Activated CD4-positive, CD25-positive, alpha-beta regulatory T cell treated with anti-CD3 and anti-CD28 coated beads, Interleukin-2, amount 50 U/mL, for 16 hours (primary cell): ENCODE results near the gene FHIP1A.
A peak's percentile ranks its signal among the peaks of the same experiment; 100 is the strongest.
"Not testable (repeated sequence)": the region's sequence is repeated elsewhere in the genome, so short reads cannot be mapped to it uniquely, and the experiment has no call there.

Experiments
- DNase-seq: peaks from one replicate; pipeline ENCODE4 v3.0.0-alpha.2; 2020; ENCODE audit warnings: low read depth, low spot score

The FHIP1A gene

GRCh38 chr4:151408630-151409469 lies at the start of gene FHIP1A:
Gene FHIP1A (plus strand): TSS chr4:151409176. CDS start chr4:151566260, 157,084 bp downstream.
- peak; percentile 47 for DNase-seq

GRCh38 chr4:151359576-151359975 lies 49.4 kb upstream of the FHIP1A start:
- DNase-seq: no peak

GRCh38 chr4:151361126-151361525 lies 47.9 kb upstream of the FHIP1A start:
- no peak for DNase-seq

- DNase-seq: no peak
Measured at GRCh38 chr4:151361966-151362365, 47.0 kb upstream of the FHIP1A start.

GRCh38 chr4:151362404-151363164 lies 46.4 kb upstream of the FHIP1A start:
- DNase-seq: peak; percentile 39

- no peak for DNase-seq
Measured at GRCh38 chr4:151376540-151376939, 32.4 kb upstream of the FHIP1A start.

- DNase-seq: no peak
Measured at GRCh38 chr4:151389311-151389710, 19.7 kb upstream of the FHIP1A start.

- DNase-seq: not testable (repeated sequence)
Measured at GRCh38 chr4:151389799-151390198, 19.2 kb upstream of the FHIP1A start.

- no peak for DNase-seq
Measured at GRCh38 chr4:151395873-151396272, 13.1 kb upstream of the FHIP1A start.

GRCh38 chr4:151400343-151400742 lies 8.6 kb upstream of the FHIP1A start:
- DNase-seq: no peak

GRCh38 chr4:151401739-151402138 lies 7.2 kb upstream of the FHIP1A start:
- DNase-seq: no peak

- no peak for DNase-seq
Measured at GRCh38 chr4:151402145-151402865, 6.7 kb upstream of the FHIP1A start.

- DNase-seq: no peak
Measured at GRCh38 chr4:151403656-151404055, 5.3 kb upstream of the FHIP1A start.

- not testable (repeated sequence) for DNase-seq
Measured at GRCh38 chr4:151404802-151405201, 4.2 kb upstream of the FHIP1A start.

GRCh38 chr4:151407018-151407417 lies 2.0 kb upstream of the FHIP1A start:
- no peak for DNase-seq

- DNase-seq: no peak
Measured at GRCh38 chr4:151407466-151408379, 1.3 kb upstream of the FHIP1A start.

- no peak for DNase-seq
Measured at GRCh38 chr4:151408380-151408629, 671 bp upstream of the FHIP1A start.

- no peak for DNase-seq
Measured at GRCh38 chr4:151409470-151410313, 716 bp downstream of the FHIP1A start.

- no peak for DNase-seq
Measured at GRCh38 chr4:151415978-151416377, 7.0 kb downstream of the FHIP1A start.

- no peak for DNase-seq
Measured at GRCh38 chr4:151417164-151417571, 8.2 kb downstream of the FHIP1A start.
